22Rv1 (cell line): ENCODE results near the gene LTBP1.

Experiments
- CTCF ChIP-seq: fragments of 450-650 bp; IDR thresholded peaks from 2 replicates; pipeline ENCODE4 v1.5.1; 2017; ENCODE audit warnings: mild to moderate bottlenecking
- ZFX ChIP-seq: fragments of 450-650 bp; IDR thresholded peaks from 2 replicates; pipeline ENCODE4 v1.6.1; 2017; ENCODE audit warnings: antibody characterized with exemption, borderline replicate concordance

- TF ChIP-seq CTCF = no peak
- TF ChIP-seq ZFX = no peak
Observed at GRCh38 chr2:33110461-33110860, 163.7 kb downstream of the LTBP1 start.
